Measurements from ENCODE around the gene ERBIN. TPM values are rescaled to one million over a fixed set of nuclear protein-coding genes. Genes with fewer than 3 reads are reported as not detected.
"Not testable (repeated sequence)": the region's sequence is repeated elsewhere in the genome, so short reads cannot be mapped to it uniquely, and the experiment has no call there.

Gene ERBIN
- total RNA-seq, 1 experiment from 2014 or later: 98.4 TPM

DNA sequence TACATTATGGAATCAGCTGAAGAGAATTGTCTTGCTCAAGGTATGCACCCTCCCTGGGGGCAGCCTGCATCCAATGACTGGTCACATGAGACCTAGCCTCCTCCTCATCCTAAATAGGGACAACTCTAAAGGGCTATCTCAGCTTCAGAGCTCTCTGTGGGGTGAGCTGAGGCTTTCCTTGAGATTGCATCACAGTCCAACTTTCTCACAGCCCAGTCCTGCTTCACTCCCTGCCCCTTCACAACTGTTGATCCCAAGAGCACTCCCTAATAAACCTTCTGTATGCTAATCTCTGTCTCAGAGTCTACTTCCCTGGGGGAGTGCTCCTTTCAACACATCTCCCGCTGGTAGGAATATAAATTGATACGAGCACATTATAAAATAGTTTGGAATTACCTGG lies 44.1 kb upstream of the ERBIN start:
- H3K9me3 Mint-ChIP-seq (ENCODE audit: low read depth, unreplicated experiment): peaks cover 2% of the 10 kb centered on the region
- H3K4me3 Mint-ChIP-seq (ENCODE audit: low read depth, unreplicated experiment): no peak overlapping the region
- H3K27me3 Mint-ChIP-seq (ENCODE audit: unreplicated experiment): no peaks in the 10 kb centered on the region
- no TSS peak for BruUV-seq (replicated peaks)
- H3K4me1 Mint-ChIP-seq (ENCODE audit: low read depth, unreplicated experiment): peaks cover 29% of the 10 kb centered on the region
- CTCF ChIA-PET: no interaction called here
- TF ChIP-seq, protein P1, sequence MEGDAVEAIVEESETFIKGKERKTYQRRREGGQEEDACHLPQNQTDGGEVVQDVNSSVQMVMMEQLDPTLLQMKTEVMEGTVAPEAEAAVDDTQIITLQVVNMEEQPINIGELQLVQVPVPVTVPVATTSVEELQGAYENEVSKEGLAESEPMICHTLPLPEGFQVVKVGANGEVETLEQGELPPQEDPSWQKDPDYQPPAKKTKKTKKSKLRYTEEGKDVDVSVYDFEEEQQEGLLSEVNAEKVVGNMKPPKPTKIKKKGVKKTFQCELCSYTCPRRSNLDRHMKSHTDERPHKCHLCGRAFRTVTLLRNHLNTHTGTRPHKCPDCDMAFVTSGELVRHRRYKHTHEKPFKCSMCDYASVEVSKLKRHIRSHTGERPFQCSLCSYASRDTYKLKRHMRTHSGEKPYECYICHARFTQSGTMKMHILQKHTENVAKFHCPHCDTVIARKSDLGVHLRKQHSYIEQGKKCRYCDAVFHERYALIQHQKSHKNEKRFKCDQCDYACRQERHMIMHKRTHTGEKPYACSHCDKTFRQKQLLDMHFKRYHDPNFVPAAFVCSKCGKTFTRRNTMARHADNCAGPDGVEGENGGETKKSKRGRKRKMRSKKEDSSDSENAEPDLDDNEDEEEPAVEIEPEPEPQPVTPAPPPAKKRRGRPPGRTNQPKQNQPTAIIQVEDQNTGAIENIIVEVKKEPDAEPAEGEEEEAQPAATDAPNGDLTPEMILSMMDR (IDR thresholded peaks at IDR 0.05; ENCODE audit: unreplicated experiment): no peak
- H3K36me3 Mint-ChIP-seq (ENCODE audit: insufficient read depth, unreplicated experiment): peaks cover 6% of the 10 kb centered on the region
- intact Hi-C loops (cut with micrococcal nuclease; ENCODE audit: unreplicated experiment): no loop called here
- no peak for DNase-seq
- H3K27ac Mint-ChIP-seq (ENCODE audit: unreplicated experiment): no peak overlapping the region

DNA sequence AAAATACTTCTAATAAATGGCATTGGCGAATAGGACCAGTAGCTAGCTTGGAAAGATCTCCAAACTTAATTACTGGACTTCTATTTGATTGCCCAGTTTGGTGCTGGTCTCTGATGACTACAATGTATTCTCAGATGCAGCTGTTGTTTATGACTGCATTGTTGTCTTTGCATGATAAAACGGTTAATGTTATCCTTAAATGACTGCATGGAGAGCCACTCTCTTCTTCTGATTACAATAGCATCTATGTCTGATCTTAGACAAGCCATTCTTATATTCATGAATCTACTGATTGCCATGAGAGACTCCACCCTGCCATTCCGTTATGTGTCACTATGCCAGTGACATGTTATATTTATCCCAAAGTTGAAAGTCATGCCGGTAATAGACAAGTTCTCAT lies 42.9 kb upstream of the ERBIN start:
- Mint-ChIP-seq H3K4me1 (ENCODE audit: low read depth, unreplicated experiment) (peaks cover 29% of the 10 kb centered on the region), H3K36me3 (ENCODE audit: insufficient read depth, unreplicated experiment) (peaks cover 6% of the 10 kb centered on the region), H3K27ac (ENCODE audit: unreplicated experiment) (no peak overlapping the region), H3K4me3 (ENCODE audit: low read depth, unreplicated experiment) (no peak overlapping the region), H3K9me3 (ENCODE audit: low read depth, unreplicated experiment) (peaks cover 2% of the 10 kb centered on the region), H3K27me3 (ENCODE audit: unreplicated experiment) (no peaks in the 10 kb centered on the region)
- TF ChIP-seq, protein P1 (IDR thresholded peaks at IDR 0.05; ENCODE audit: unreplicated experiment): no peak
- DNase-seq: no peak
- CTCF ChIA-PET: interaction anchor here (0.5 to 0.7 kb wide), 2 partner anchors 30 to 333 kb away, joined by 3 read pairs; no protein-coding TSS in a partner anchor
- intact Hi-C loops (cut with micrococcal nuclease; ENCODE audit: unreplicated experiment): no loop called here
- BruUV-seq (replicated peaks): no TSS peak

DNA sequence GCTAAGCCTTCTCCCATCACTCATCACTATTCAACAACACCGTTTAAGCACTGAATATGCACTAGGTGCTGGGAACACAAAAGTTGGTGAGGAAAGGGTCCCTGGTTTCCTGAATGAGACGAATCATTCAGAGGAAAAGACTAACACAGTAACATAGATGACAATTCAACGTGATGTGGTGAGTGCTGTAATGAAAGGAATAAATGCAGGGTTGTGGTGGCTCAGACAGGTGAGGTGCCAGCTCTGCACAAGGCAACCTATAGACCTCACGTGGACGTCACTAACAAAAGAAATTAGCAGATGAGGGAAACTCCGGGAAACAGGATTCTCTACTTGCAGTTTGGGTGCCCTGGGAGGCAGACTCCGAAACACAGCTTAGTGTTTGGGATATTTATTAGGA lies 40.0 kb upstream of the ERBIN start:
- BruUV-seq (replicated peaks): no TSS peak
- TF ChIP-seq, protein P1 (IDR thresholded peaks at IDR 0.05; ENCODE audit: unreplicated experiment): no peak
- DNase-seq: no peak
- H3K27ac Mint-ChIP-seq (ENCODE audit: unreplicated experiment): no peak overlapping the region
- H3K4me3 Mint-ChIP-seq (ENCODE audit: low read depth, unreplicated experiment): no peak overlapping the region
- peaks cover 6% of the 10 kb centered on the region for H3K36me3 Mint-ChIP-seq (ENCODE audit: insufficient read depth, unreplicated experiment)
- H3K4me1 Mint-ChIP-seq (ENCODE audit: low read depth, unreplicated experiment): peaks cover 29% of the 10 kb centered on the region
- H3K9me3 Mint-ChIP-seq (ENCODE audit: low read depth, unreplicated experiment): peaks cover 2% of the 10 kb centered on the region
- CTCF ChIA-PET: interaction anchor here (0.6 kb wide), 1 partner anchor 281 kb away, joined by 4 read pairs; no protein-coding TSS in a partner anchor
- no peaks in the 10 kb centered on the region for H3K27me3 Mint-ChIP-seq (ENCODE audit: unreplicated experiment)
- intact Hi-C loops (cut with micrococcal nuclease; ENCODE audit: unreplicated experiment): no loop called here

DNA sequence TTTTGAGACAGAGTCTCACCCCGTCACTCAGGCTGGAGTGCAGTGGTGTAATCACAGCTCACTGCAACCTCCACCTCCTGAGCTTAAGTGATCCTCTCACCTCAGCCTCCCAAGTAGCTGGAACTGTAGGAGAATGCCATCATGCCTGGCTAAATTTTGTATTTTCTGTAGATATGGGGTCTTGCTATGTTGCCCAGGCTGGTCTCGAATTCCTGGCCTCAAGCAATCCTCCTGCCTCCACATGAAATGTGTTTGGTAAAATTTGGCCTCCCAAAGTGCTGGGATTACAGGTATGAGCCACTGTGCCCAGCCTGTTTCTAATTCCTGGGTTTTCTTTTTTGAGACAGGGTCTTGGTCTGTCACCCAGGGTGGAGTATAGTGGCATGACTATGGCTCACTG lies 34.4 kb upstream of the ERBIN start:
- H3K4me1 Mint-ChIP-seq (ENCODE audit: low read depth, unreplicated experiment); H3K36me3 Mint-ChIP-seq (ENCODE audit: insufficient read depth, unreplicated experiment); H3K27me3 Mint-ChIP-seq (ENCODE audit: unreplicated experiment); DNase-seq; H3K9me3 Mint-ChIP-seq (ENCODE audit: low read depth, unreplicated experiment); CTCF ChIA-PET; H3K4me3 Mint-ChIP-seq (ENCODE audit: low read depth, unreplicated experiment); H3K27ac Mint-ChIP-seq (ENCODE audit: unreplicated experiment); intact Hi-C loops (cut with micrococcal nuclease; ENCODE audit: unreplicated experiment); BruUV-seq (replicated peaks): not testable (repeated sequence)

DNA sequence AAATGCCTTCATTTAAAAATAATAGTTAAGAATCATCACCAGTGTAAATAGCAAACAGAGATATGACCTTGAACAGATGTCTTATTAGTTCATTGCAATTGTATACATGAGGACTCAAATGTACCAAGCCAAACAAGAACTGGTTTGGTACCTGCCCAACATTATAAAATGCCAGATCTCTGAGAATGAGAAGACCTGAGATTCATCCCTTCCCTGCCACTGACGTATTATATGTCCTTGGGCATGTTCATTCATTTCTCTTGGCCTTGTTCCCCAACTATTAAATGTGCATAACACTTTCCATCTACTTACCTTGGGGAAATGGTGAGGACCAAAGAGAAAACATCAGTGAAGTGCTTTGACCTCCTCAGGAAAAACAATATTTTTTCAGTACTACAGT lies 33.6 kb upstream of the ERBIN start:
- BruUV-seq (replicated peaks): no TSS peak
- DNase-seq: no peak
- H3K4me1 Mint-ChIP-seq (ENCODE audit: low read depth, unreplicated experiment): no peaks in the 10 kb centered on the region
- intact Hi-C loops (cut with micrococcal nuclease; ENCODE audit: unreplicated experiment): no loop called here
- H3K4me3 Mint-ChIP-seq (ENCODE audit: low read depth, unreplicated experiment): no peak overlapping the region
- CTCF ChIA-PET: no interaction called here
- no peak overlapping the region for H3K27ac Mint-ChIP-seq (ENCODE audit: unreplicated experiment)
- no peaks in the 10 kb centered on the region for H3K36me3 Mint-ChIP-seq (ENCODE audit: insufficient read depth, unreplicated experiment)
- TF ChIP-seq, protein P1 (IDR thresholded peaks at IDR 0.05; ENCODE audit: unreplicated experiment): no peak
- no peaks in the 10 kb centered on the region for H3K9me3 Mint-ChIP-seq (ENCODE audit: low read depth, unreplicated experiment)
- no peaks in the 10 kb centered on the region for H3K27me3 Mint-ChIP-seq (ENCODE audit: unreplicated experiment)
